DND-41 (cell line): ENCODE measurements around the gene PRR5.
A peak's percentile ranks its signal among the peaks of the same experiment; 100 is the strongest.

Experiments
- ATAC-seq: fragments of 200-7000 bp; cut with Tn5 transposase; 3 replicates; pipeline ENCODE4 v1.9.1; 2021; ENCODE audit warnings: low read depth; ENCODE audit not compliant: insufficient read depth
- DNase-seq: peaks from one replicate; pipeline ENCODE4 v3.0.0-alpha.2; 2020
- H2AFZ ChIP-seq: 2 replicates; pipeline ENCODE4 v1.6.0; 2012; ENCODE audit warnings: low read depth, low read length
- H3K27ac ChIP-seq: 2 replicates; pipeline ENCODE4 v1.5.1; 2012; ENCODE audit warnings: low read length, inconsistent platforms
- H3K27me3 ChIP-seq: fragments of 200-600 bp; sonication (generic); 2 replicates; pipeline ENCODE4 v1.6.0; 2012; ENCODE audit warnings: low read length, mild to moderate bottlenecking, inconsistent platforms; ENCODE audit not compliant: insufficient read depth, poor library complexity
- H3K36me3 ChIP-seq: 2 replicates; pipeline ENCODE4 v1.5.1; 2012; ENCODE audit warnings: low read length, inconsistent platforms; ENCODE audit not compliant: insufficient read depth
- H3K4me1 ChIP-seq: 2 replicates; pipeline ENCODE4 v1.5.1; 2012; ENCODE audit warnings: mild to moderate bottlenecking, low read length; ENCODE audit not compliant: insufficient read depth
- H3K4me2 ChIP-seq: 2 replicates; pipeline ENCODE4 v1.6.0; 2012; ENCODE audit warnings: mild to moderate bottlenecking, moderate library complexity, low read length, inconsistent platforms; ENCODE audit not compliant: insufficient read depth
- H3K4me3 ChIP-seq, 2 experiments: fragments of 200-600 bp in 1 of 2; shearing (Covaris generic) in 1 of 2; 2 replicates each; pipeline ENCODE4 v1.5.1; 2012 to 2016; ENCODE audit warnings: inconsistent platforms in 2 of 2, low read length in 2 of 2, mild to moderate bottlenecking in 2 of 2, low read depth in 1 of 2, moderate library complexity in 1 of 2
- H3K79me2 ChIP-seq: 2 replicates; pipeline ENCODE4 v1.6.0; 2012; ENCODE audit warnings: low read length, inconsistent platforms; ENCODE audit not compliant: insufficient read depth
- H3K9ac ChIP-seq: 2 replicates; pipeline ENCODE4 v1.6.0; 2012; ENCODE audit warnings: low read depth, mild to moderate bottlenecking, inconsistent platforms, low read length, moderate library complexity
- H3K9me3 ChIP-seq: 2 replicates; pipeline ENCODE4 v1.5.1; 2012; ENCODE audit warnings: low read length, moderate library complexity, mild to moderate bottlenecking, inconsistent platforms; ENCODE audit not compliant: insufficient read depth, severe bottlenecking
- H4K20me1 ChIP-seq: 2 replicates; pipeline ENCODE4 v1.6.0; 2012; ENCODE audit warnings: low read length; ENCODE audit not compliant: insufficient read depth
- CTCF ChIP-seq: IDR thresholded peaks from 2 replicates; pipeline ENCODE4 v1.5.1; 2012; ENCODE audit warnings: borderline replicate concordance, low read length, moderate library complexity, mild to moderate bottlenecking; ENCODE audit not compliant: poor library complexity, severe bottlenecking; ENCODE audit errors: extremely low read depth
- EZH2 ChIP-seq: IDR thresholded peaks from 3 replicates; pipeline ENCODE4 v1.6.1; 2012; ENCODE audit warnings: borderline replicate concordance, low read depth, mild to moderate bottlenecking, moderate library complexity, low read length, inconsistent platforms; ENCODE audit not compliant: severe bottlenecking

The PRR5 gene

DNA sequence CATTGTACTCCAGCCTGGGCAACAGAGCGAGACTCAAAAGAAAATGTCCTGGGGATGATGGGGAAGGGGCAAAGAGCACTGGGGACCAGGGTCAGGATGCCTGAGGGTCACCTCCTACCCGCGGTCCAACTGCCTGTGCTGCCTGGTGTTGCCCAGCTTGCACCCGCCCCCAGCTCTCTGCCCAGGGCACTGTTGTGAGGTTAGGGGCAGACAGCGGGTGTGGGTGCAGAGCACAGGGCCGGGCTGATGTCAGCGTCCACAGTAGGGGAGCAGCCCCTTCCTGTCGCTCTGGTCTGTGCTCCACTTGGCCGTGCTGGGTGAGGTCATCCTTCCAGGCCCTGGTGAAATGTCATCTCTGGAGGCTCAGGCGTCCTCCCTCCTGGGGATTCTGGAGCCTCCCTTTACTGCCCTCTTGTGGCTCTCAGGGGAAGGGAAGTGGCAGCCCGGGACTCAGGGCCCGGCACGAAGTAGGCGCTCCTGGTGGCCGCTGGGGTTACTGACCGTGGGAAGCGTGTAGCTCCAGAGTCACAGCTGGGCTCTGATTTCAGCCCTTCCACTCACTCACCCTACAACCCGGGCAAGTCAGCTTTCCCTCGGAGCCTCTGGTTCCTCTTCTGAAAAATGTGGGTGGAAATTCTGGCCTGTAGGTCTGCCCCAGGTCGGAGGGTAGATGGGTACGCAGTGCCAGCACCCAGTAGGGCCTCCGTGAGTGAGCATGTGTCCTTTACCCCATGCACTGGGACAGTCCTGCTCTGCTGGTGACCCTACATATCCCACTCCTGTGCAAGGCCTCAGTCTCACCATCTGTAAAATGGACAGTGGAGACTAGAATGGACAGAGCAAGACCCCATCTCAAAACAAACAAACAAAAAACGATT is 17.3 kb upstream of the PRR5 start:
- H3K9ac ChIP-seq = no peak overlapping the region
- H3K27ac ChIP-seq = no peak overlapping the region
- no peak overlapping the region for H3K4me3 ChIP-seq
- H3K4me2 ChIP-seq = no peak overlapping the region
- peak; percentile 86 for TF ChIP-seq CTCF
- TF ChIP-seq EZH2 = no peak
- no peaks in the 10 kb centered on the region; the same call in 1 of the 2 replicates for H4K20me1 ChIP-seq
- ATAC-seq (peak; percentile 59), DNase-seq (peak; percentile 82)
- H3K36me3 ChIP-seq = no peaks in the 10 kb centered on the region
- H3K27me3 ChIP-seq = no peaks in the 10 kb centered on the region
- no peak overlapping the region for H2AFZ ChIP-seq
- H3K79me2 ChIP-seq = no peaks in the 10 kb centered on the region
- no peaks in the 10 kb centered on the region for H3K9me3 ChIP-seq
- peaks cover 8% of the 10 kb centered on the region; the same call in 1 of the 2 replicates for H3K4me1 ChIP-seq

DNA sequence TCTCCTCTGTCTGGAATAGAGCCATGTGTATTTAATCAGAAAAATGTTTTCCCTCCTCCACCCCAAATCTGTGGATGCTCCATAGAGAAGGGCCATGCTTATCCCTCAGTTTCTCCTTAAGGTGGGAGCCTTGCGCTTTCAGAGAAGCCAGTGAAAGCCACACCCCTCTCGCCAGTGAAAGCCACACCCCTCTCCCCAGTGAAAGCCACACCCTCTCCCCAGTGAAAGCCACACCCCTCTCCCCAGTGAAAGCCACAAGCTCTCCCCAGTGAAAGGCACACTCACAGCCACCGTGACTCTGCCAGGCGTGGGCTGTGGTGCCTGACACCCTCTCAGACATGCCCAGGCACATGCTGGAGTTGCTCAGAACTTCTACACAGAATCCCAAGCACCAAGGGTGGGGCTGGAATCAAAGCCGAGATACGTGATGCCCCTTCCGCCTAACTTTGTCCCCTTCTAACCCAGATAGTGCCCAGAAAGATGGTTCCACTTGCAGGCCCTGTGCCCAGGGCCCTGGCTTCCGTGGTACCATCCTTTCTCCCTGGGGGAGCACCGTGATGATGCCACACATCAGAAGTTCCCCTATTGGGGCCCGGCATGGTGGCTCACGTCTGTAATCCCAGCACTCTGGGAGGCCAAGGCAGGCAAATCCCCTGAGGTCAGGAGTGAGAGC is 16.5 kb upstream of the PRR5 start:
- peak; percentile 67 for ATAC-seq
- H4K20me1 ChIP-seq = no peaks in the 10 kb centered on the region; the same call in 1 of the 2 replicates
- no peaks in the 10 kb centered on the region for H3K9me3 ChIP-seq
- no peaks in the 10 kb centered on the region for H3K79me2 ChIP-seq
- H3K27me3 ChIP-seq = no peaks in the 10 kb centered on the region
- H3K4me1 ChIP-seq = peaks cover 8% of the 10 kb centered on the region; the same call in 1 of the 2 replicates
- H3K4me2 ChIP-seq = no peak overlapping the region
- no peak for TF ChIP-seq EZH2
- TF ChIP-seq CTCF = peak; percentile 21
- H2AFZ ChIP-seq = no peak overlapping the region
- no peak overlapping the region for H3K9ac ChIP-seq
- no peak overlapping the region for H3K27ac ChIP-seq
- peak; percentile 87 for DNase-seq
- H3K36me3 ChIP-seq = no peaks in the 10 kb centered on the region
- no peak overlapping the region for H3K4me3 ChIP-seq

DNA sequence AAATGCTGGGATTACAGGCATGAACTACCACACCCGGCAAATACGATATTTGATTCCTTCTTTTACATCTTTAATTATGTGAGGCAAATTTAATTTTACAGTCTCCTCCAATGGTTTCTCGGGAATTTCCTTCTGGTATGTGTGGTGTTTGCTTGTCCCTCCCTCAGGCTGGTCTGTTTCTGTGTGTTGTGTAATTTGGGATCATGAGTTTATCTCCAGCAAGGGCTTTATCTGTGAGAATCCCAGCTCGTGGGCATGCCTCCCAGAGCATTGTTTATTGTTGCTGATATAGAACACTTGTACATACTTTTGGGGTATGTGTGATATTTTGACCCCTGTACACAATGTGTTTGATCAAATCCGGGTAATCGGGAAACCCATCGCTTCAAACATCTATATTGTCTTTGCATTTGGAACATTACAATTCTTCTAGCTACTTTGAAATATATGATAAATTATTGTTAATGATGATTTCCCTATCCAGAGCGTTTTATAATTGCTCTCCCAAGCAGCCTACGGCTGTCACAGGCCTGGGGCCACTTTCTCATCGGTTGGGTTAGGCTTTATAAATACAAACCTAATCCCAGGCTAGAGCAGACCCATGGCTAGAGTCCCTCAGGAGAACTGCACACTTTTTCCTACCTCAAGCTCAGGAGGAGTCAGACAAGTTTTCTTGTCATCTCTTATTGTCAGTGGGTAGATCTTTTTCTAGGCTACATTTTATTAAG is 15.0 kb upstream of the PRR5 start:
- no peak overlapping the region for H3K4me3 ChIP-seq
- no peak for DNase-seq
- no peak overlapping the region for H3K9ac ChIP-seq
- H3K79me2 ChIP-seq = no peaks in the 10 kb centered on the region
- H3K27ac ChIP-seq = no peak overlapping the region
- H3K9me3 ChIP-seq = no peaks in the 10 kb centered on the region
- H2AFZ ChIP-seq = no peak overlapping the region
- peaks cover 8% of the 10 kb centered on the region; the same call in 1 of the 2 replicates for H3K4me1 ChIP-seq
- no peaks in the 10 kb centered on the region for H3K36me3 ChIP-seq
- no peak for TF ChIP-seq EZH2
- TF ChIP-seq CTCF = no peak
- no peaks in the 10 kb centered on the region; the same call in 1 of the 2 replicates for H4K20me1 ChIP-seq
- no peak for ATAC-seq
- no peak overlapping the region for H3K4me2 ChIP-seq
- no peaks in the 10 kb centered on the region for H3K27me3 ChIP-seq
